ENCODE results near the gene MAP4K5.

Gene MAP4K5

DNA sequence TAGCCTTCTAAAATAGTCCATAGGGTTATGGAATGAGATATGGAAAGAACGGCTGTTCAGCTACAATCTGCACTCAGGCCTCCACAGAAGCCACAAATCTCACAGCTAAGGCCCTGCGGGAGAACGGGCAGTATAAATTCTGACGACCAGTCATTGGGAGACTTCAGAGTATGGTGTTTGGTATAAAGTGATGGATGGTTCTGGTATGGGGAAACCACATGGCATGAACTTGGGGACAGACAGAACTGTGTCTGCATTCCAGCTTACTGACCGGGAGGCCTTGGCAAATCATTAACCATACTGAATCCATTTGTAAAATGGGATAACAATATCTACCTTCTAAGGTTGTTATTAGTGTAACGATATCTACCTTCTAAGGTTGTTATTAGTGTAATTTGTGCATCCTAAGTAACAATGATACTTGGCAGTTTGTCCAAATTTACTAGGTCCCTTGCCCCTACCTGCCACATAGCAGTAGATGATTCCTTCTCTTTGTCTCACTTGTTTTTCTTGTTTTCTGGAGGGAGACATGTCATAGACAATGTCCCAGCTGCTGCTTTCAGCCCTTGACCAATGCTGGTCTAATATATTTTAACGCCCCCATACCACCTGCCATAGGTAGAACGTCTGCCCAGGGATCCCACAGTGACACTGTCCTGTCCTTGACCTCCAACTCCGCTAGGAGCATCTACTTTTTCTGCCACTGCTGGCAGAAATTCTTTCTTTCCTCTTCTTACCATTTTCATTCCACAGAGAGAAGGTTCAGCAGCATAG lies 142.5 kb downstream of the MAP4K5 start:
- TF ChIP-seq TSHZ2 (CRISPR knock-in tag; IDR thresholded peaks at IDR 0.05) (no peak), CSDC2 (CRISPR knock-in tag; IDR thresholded peaks at IDR 0.05) (no peak), GLIS3 (CRISPR knock-in tag; IDR thresholded peaks at IDR 0.05) (no peak), SNAI2 (CRISPR knock-in tag; IDR thresholded peaks at IDR 0.05) (no peak), ESRRG (CRISPR knock-in tag; IDR thresholded peaks at IDR 0.05) (no peak), ZC3H10 (CRISPR knock-in tag; IDR thresholded peaks at IDR 0.05) (no peak), TOX (CRISPR knock-in tag; IDR thresholded peaks at IDR 0.05; ENCODE audit: borderline replicate concordance) (no peak), TCF4 (CRISPR knock-in tag; IDR thresholded peaks at IDR 0.05; ENCODE audit: borderline replicate concordance) (no peak), ZNF565 (CRISPR knock-in tag; conservative IDR thresholded peaks at IDR 0.05; ENCODE audit: low read depth) (no peak), OSR1 (CRISPR knock-in tag; IDR thresholded peaks at IDR 0.05) (no peak), RARB (CRISPR knock-in tag; IDR thresholded peaks at IDR 0.05) (no peak), ZFP30 (CRISPR knock-in tag; IDR thresholded peaks at IDR 0.05) (no peak), CSRNP3 (CRISPR knock-in tag; IDR thresholded peaks at IDR 0.05) (no peak)
- TF ChIP-seq, protein P1, sequence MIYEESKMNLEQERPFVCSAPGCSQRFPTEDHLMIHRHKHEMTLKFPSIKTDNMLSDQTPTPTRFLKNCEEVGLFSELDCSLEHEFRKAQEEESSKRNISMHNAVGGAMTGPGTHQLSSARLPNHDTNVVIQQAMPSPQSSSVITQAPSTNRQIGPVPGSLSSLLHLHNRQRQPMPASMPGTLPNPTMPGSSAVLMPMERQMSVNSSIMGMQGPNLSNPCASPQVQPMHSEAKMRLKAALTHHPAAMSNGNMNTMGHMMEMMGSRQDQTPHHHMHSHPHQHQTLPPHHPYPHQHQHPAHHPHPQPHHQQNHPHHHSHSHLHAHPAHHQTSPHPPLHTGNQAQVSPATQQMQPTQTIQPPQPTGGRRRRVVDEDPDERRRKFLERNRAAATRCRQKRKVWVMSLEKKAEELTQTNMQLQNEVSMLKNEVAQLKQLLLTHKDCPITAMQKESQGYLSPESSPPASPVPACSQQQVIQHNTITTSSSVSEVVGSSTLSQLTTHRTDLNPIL (CRISPR knock-in tag; IDR thresholded peaks at IDR 0.05; ENCODE audit: low read depth) = no peak
- TF ChIP-seq, protein P2, sequence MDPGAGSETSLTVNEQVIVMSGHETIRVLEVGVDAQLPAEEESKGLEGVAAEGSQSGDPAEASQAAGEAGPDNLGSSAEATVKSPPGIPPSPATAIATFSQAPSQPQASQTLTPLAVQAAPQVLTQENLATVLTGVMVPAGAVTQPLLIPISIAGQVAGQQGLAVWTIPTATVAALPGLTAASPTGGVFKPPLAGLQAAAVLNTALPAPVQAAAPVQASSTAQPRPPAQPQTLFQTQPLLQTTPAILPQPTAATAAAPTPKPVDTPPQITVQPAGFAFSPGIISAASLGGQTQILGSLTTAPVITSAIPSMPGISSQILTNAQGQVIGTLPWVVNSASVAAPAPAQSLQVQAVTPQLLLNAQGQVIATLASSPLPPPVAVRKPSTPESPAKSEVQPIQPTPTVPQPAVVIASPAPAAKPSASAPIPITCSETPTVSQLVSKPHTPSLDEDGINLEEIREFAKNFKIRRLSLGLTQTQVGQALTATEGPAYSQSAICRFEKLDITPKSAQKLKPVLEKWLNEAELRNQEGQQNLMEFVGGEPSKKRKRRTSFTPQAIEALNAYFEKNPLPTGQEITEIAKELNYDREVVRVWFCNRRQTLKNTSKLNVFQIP (CRISPR knock-in tag; IDR thresholded peaks at IDR 0.05; ENCODE audit: borderline replicate concordance, low read depth) = no peak
- TF ChIP-seq, protein P3, sequence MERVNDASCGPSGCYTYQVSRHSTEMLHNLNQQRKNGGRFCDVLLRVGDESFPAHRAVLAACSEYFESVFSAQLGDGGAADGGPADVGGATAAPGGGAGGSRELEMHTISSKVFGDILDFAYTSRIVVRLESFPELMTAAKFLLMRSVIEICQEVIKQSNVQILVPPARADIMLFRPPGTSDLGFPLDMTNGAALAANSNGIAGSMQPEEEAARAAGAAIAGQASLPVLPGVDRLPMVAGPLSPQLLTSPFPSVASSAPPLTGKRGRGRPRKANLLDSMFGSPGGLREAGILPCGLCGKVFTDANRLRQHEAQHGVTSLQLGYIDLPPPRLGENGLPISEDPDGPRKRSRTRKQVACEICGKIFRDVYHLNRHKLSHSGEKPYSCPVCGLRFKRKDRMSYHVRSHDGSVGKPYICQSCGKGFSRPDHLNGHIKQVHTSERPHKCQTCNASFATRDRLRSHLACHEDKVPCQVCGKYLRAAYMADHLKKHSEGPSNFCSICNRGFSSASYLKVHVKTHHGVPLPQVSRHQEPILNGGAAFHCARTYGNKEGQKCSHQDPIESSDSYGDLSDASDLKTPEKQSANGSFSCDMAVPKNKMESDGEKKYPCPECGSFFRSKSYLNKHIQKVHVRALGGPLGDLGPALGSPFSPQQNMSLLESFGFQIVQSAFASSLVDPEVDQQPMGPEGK (CRISPR knock-in tag; IDR thresholded peaks at IDR 0.05; ENCODE audit: borderline replicate concordance) = no peak
- no peak for ATAC-seq

GRCh38 chr14:50388256-50388931 lies 144.0 kb downstream of the MAP4K5 start:
- no peak for ATAC-seq
- TF ChIP-seq ZNF70 (CRISPR knock-in tag; IDR thresholded peaks at IDR 0.05) = no peak
- TF ChIP-seq TOX (CRISPR knock-in tag; IDR thresholded peaks at IDR 0.05; ENCODE audit: borderline replicate concordance) = no peak
- TF ChIP-seq ZNF565 (CRISPR knock-in tag; conservative IDR thresholded peaks at IDR 0.05; ENCODE audit: low read depth) = no peak
- no peak for TF ChIP-seq ZFP30 (CRISPR knock-in tag; IDR thresholded peaks at IDR 0.05)
- TF ChIP-seq, protein P1 (CRISPR knock-in tag; IDR thresholded peaks at IDR 0.05; ENCODE audit: low read depth) = no peak
- TF ChIP-seq PPARA (CRISPR knock-in tag; IDR thresholded peaks at IDR 0.05; ENCODE audit: borderline replicate concordance) = no peak
- no peak for TF ChIP-seq ZFP3 (CRISPR knock-in tag; IDR thresholded peaks at IDR 0.05)
- TF ChIP-seq GLIS3 (CRISPR knock-in tag; IDR thresholded peaks at IDR 0.05) = no peak
- no peak for TF ChIP-seq BACH2 (CRISPR knock-in tag; IDR thresholded peaks at IDR 0.05; ENCODE audit: borderline replicate concordance)
- TF ChIP-seq CSDC2 (CRISPR knock-in tag; IDR thresholded peaks at IDR 0.05) = no peak
- TF ChIP-seq OSR1 (CRISPR knock-in tag; IDR thresholded peaks at IDR 0.05) = no peak
